Gastroesophageal sphincter (tissue), 3 donors: ENCODE measurements around the gene CD47.

Source experiments
- CTCF ChIP-seq, 4 experiments: fragments of 200-600 bp in 2 of 4; fragments of 450-650 bp in 2 of 4; sonication (generic) in 1 of 4; IDR thresholded peaks; one replicate each; pipeline ENCODE4 v1.5.1; 2017 to 2019; ENCODE audit warnings: antibody characterized with exemption in 4 of 4, mild to moderate bottlenecking in 2 of 4, moderate library complexity in 2 of 4
- EP300 ChIP-seq: sonication (generic); formaldehyde crosslinking; IDR thresholded peaks from one replicate; pipeline ENCODE4 v1.6.1; 2017; ENCODE audit warnings: antibody characterized with exemption, mild to moderate bottlenecking
- POLR2A ChIP-seq, 2 donors: fragments of 450-650 bp; IDR thresholded peaks; one replicate each; pipeline ENCODE4 v1.6.1; 2017; ENCODE audit warnings: antibody characterized with exemption in 2 of 2, mild to moderate bottlenecking in 2 of 2, moderate library complexity in 1 of 2
- POLR2AphosphoS5 ChIP-seq: sonication (generic); formaldehyde crosslinking; IDR thresholded peaks from one replicate; pipeline ENCODE4 v1.6.1; 2017; ENCODE audit warnings: antibody characterized with exemption

- TF ChIP-seq POLR2A (IDR thresholded peaks at IDR 0.05), result no peak
- TF ChIP-seq CTCF (IDR thresholded peaks at IDR 0.05), result no peak
- TF ChIP-seq POLR2AphosphoS5, result no peak
- TF ChIP-seq EP300, result no peak
Measured at GRCh38 chr3:108106449-108106848, 15.6 kb upstream of the CD47 start.
